ENCODE results near the gene TRAF3. TPM values are rescaled to one million over a fixed set of nuclear protein-coding genes. Genes with fewer than 3 reads are reported as not detected.
A peak's percentile ranks its signal among the peaks of the same experiment; 100 is the strongest.
"Not testable (repeated sequence)": the region's sequence is repeated elsewhere in the genome, so short reads cannot be mapped to it uniquely, and the experiment has no call there.

TRAF3 gene
- total RNA-seq, 1 experiment from 2014 or later, result 14.0 TPM

- no peak for DNase-seq
- no peaks in the 10 kb centered on the region for H3K36me3 ChIP-seq
Measured at GRCh38 chr14:102835959-102836358, 58.7 kb downstream of the TRAF3 start.

GRCh38 chr14:102837120-102837519 lies 59.9 kb downstream of the TRAF3 start:
- H3K4me1 ChIP-seq, result not testable (repeated sequence)

More at GRCh38 chr14:102835959-102836358, 58.7 kb downstream of the TRAF3 start:
- Histone ChIP-seq H3K4me1 (no peaks in the 10 kb centered on the region), H3K4me3 (no peak overlapping the region), H3K9me3 (replicated peaks) (no peaks in the 10 kb centered on the region), H3K27me3 (no peaks in the 10 kb centered on the region), H3K27ac (no peak overlapping the region)

GRCh38 chr14:102838501-102838900 lies 61.3 kb downstream of the TRAF3 start:
- Histone ChIP-seq H3K27me3 (no peaks in the 10 kb centered on the region), H3K27ac (no peak overlapping the region), H3K4me1 (no peaks in the 10 kb centered on the region), H3K9me3 (replicated peaks) (no peaks in the 10 kb centered on the region), H3K4me3 (no peak overlapping the region), H3K36me3 (no peaks in the 10 kb centered on the region)
- DNase-seq, result no peak

More at GRCh38 chr14:102837120-102837519, 59.9 kb downstream of the TRAF3 start:
- not testable (repeated sequence) for H3K27me3 ChIP-seq; H3K27ac ChIP-seq; H3K9me3 ChIP-seq (replicated peaks); H3K36me3 ChIP-seq; H3K4me3 ChIP-seq; DNase-seq

- H3K36me3 ChIP-seq, result no peaks in the 10 kb centered on the region
- H3K4me3 ChIP-seq, result no peak overlapping the region
- H3K27me3 ChIP-seq, result no peaks in the 10 kb centered on the region
- H3K9me3 ChIP-seq (replicated peaks), result no peaks in the 10 kb centered on the region
- no peak overlapping the region for H3K27ac ChIP-seq
- H3K4me1 ChIP-seq, result no peaks in the 10 kb centered on the region
- DNase-seq, result no peak
Measured at GRCh38 chr14:102840115-102840514, 62.9 kb downstream of the TRAF3 start.

- no peaks in the 10 kb centered on the region for H3K36me3 ChIP-seq
- no peaks in the 10 kb centered on the region for H3K27me3 ChIP-seq
- no peaks in the 10 kb centered on the region for H3K9me3 ChIP-seq (replicated peaks)
- H3K4me1 ChIP-seq, result no peaks in the 10 kb centered on the region
- H3K4me3 ChIP-seq, result no peak overlapping the region
- no peak for DNase-seq
- H3K27ac ChIP-seq, result no peak overlapping the region
Measured at GRCh38 chr14:102840771-102841528, 63.7 kb downstream of the TRAF3 start.

GRCh38 chr14:102848830-102849525 lies 71.7 kb downstream of the TRAF3 start:
- Histone ChIP-seq H3K9me3 (replicated peaks) (no peaks in the 10 kb centered on the region), H3K27ac (no peak overlapping the region)
- peak in 1 of 2 experiments; percentile 5 for DNase-seq

GRCh38 chr14:102849526-102850379 lies 72.5 kb downstream of the TRAF3 start:
- Histone ChIP-seq H3K4me3 (no peak overlapping the region), H3K36me3 (no peaks in the 10 kb centered on the region), H3K4me1 (no peaks in the 10 kb centered on the region), H3K27ac (no peak overlapping the region), H3K27me3 (no peaks in the 10 kb centered on the region), H3K9me3 (replicated peaks) (no peaks in the 10 kb centered on the region)
- peak in 1 of 2 experiments; percentile 4 for DNase-seq

More at GRCh38 chr14:102848830-102849525, 71.7 kb downstream of the TRAF3 start:
- no peak overlapping the region for H3K4me3 ChIP-seq
- H3K4me1 ChIP-seq, result no peaks in the 10 kb centered on the region
- no peaks in the 10 kb centered on the region for H3K27me3 ChIP-seq
- H3K36me3 ChIP-seq, result no peaks in the 10 kb centered on the region

GRCh38 chr14:102853648-102854047 lies 76.4 kb downstream of the TRAF3 start:
- Histone ChIP-seq H3K27ac (no peak overlapping the region), H3K36me3 (no peaks in the 10 kb centered on the region; the same call in 1 of the 2 replicates), H3K4me3 (no peak overlapping the region), H3K27me3 (no peaks in the 10 kb centered on the region), H3K4me1 (no peaks in the 10 kb centered on the region), H3K9me3 (replicated peaks) (no peaks in the 10 kb centered on the region; the same call in 1 of the 2 replicates)
- DNase-seq, result no peak

- Histone ChIP-seq H3K27me3 (no peaks in the 10 kb centered on the region), H3K27ac (no peak overlapping the region), H3K4me1 (no peaks in the 10 kb centered on the region), H3K9me3 (replicated peaks) (no peaks in the 10 kb centered on the region; the same call in 1 of the 2 replicates), H3K36me3 (no peaks in the 10 kb centered on the region; the same call in 1 of the 2 replicates), H3K4me3 (no peak overlapping the region)
- DNase-seq, result no peak
Measured at GRCh38 chr14:102854091-102854703, 76.9 kb downstream of the TRAF3 start.

GRCh38 chr14:102856179-102856578 lies 78.9 kb downstream of the TRAF3 start:
- H3K4me3 ChIP-seq, result no peak overlapping the region

GRCh38 chr14:102857444-102857843 lies 80.2 kb downstream of the TRAF3 start:
- no peak overlapping the region for H3K27ac ChIP-seq
- no peak for DNase-seq
- no peaks in the 10 kb centered on the region for H3K27me3 ChIP-seq
- H3K4me1 ChIP-seq, result no peaks in the 10 kb centered on the region
- H3K9me3 ChIP-seq (replicated peaks), result no peaks in the 10 kb centered on the region; the same call in 1 of the 2 replicates
- H3K36me3 ChIP-seq, result no peaks in the 10 kb centered on the region; the same call in none of the 2 replicates
- H3K4me3 ChIP-seq, result no peak overlapping the region

More at GRCh38 chr14:102856179-102856578, 78.9 kb downstream of the TRAF3 start:
- Histone ChIP-seq H3K27me3 (no peaks in the 10 kb centered on the region), H3K27ac (no peak overlapping the region), H3K9me3 (replicated peaks) (no peaks in the 10 kb centered on the region; the same call in 1 of the 2 replicates), H3K4me1 (no peaks in the 10 kb centered on the region), H3K36me3 (no peaks in the 10 kb centered on the region; the same call in none of the 2 replicates)
- DNase-seq, result no peak

GRCh38 chr14:102859911-102860310 lies 82.7 kb downstream of the TRAF3 start:
- Histone ChIP-seq H3K9me3 (replicated peaks) (no peaks in the 10 kb centered on the region; the same call in 1 of the 2 replicates), H3K27ac (no peak overlapping the region), H3K27me3 (no peaks in the 10 kb centered on the region), H3K4me3 (no peak overlapping the region), H3K4me1 (no peaks in the 10 kb centered on the region), H3K36me3 (no peaks in the 10 kb centered on the region; the same call in none of the 2 replicates)
- no peak for DNase-seq

- no peaks in the 10 kb centered on the region; the same call in none of the 2 replicates for H3K36me3 ChIP-seq
- no peaks in the 10 kb centered on the region for H3K4me1 ChIP-seq
- no peak for DNase-seq
- no peak overlapping the region for H3K4me3 ChIP-seq
- H3K27ac ChIP-seq, result no peak overlapping the region
- H3K27me3 ChIP-seq, result no peaks in the 10 kb centered on the region
- H3K9me3 ChIP-seq (replicated peaks), result no peaks in the 10 kb centered on the region
Measured at GRCh38 chr14:102862154-102862773, 85.0 kb downstream of the TRAF3 start.

GRCh38 chr14:102863381-102863780 lies 86.1 kb downstream of the TRAF3 start:
- Histone ChIP-seq H3K27me3 (no peaks in the 10 kb centered on the region), H3K4me3 (no peak overlapping the region), H3K36me3 (no peaks in the 10 kb centered on the region; the same call in none of the 2 replicates), H3K9me3 (replicated peaks) (no peaks in the 10 kb centered on the region), H3K4me1 (no peaks in the 10 kb centered on the region), H3K27ac (no peak overlapping the region)
- no peak for DNase-seq

All from SJCRH30 (cell line).